Activated CD4-positive, alpha-beta T cell treated with anti-CD3 and anti-CD28 coated beads, Interleukin-2, amount 50 U/mL, for 24 hours (primary cell): ENCODE data around the gene SYT2.
"Not testable (repeated sequence)": the region's sequence is repeated elsewhere in the genome, so short reads cannot be mapped to it uniquely, and the experiment has no call there.

ENCODE experiments used
- DNase-seq, 2 donors: peaks; one replicate each; pipeline ENCODE4 v3.0.0-alpha.2; 2020; ENCODE audit warnings: low read depth in 1 of 2, low spot score in 1 of 2

The SYT2 gene

DNA sequence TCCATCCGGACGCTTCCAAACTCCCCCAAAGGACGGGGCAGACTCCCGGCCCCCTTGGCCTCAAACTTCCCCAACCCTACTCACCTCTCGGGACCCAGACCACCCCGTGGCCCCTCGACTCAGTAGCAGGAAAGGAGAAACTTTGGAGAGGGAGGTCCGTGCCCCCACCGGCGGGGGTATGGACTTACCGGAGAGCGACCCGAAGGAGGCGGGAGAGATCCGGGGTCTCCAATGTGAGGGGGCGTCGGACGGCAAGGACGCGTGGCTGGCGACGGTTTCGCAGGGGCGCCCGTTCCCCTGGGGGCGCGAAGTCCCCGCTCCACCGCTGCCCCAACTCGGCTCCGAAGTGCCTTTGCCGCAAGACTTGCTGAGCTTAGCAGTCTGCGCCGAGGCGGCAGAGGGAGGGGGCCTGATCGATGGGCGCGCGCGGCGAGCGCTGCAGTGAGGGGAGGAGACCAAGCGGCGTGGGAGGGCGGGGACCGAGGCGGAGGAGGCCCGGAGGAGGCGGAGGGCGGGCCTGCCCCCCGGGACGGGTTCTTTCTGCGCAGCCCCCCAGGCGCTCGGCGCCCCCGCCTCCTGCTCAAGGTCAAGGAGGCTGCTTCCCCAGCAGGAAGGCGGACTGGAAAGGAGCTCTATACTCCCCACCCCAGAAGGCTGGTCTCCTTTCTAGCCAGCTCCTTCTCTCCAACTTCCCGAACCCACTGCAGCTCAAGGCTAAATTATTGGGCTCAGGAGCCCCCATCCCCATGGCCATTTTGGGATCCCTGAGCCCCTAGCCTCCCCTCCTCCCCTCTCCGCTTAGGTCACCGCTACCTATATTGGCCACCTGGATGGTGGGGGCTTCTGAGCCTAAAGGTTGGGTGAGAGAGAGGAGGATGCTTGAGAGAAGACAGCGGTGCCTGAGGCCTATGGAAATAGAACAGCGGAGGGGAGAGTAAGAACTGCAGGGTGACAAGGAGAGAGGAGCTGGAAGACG, at the start of gene SYT2:
Gene SYT2 (minus strand): TSS at position 385 of the 976 bp plus-strand sequence. CDS start 104,682 bp downstream, outside the sequence.
- DNase-seq: no peak

DNA sequence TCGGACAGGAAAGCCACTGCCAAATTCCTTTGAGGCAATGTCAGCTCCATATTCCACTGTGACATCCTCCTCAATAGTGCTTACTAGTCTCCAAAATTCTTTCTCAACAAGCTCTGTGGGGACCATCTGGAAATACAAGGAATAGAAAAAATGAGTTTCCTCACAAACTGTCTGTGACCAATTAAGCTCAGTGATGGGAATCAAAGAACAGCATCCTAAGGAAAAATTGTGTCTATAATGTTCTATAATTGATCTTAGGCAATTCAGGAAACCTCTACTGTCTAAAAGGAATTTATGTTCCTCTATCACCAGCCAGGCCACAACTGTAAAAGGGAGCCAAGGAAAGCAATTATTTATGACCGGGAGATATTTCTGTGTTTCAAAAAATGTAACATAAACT, 46.1 kb upstream of the SYT2 start:
- DNase-seq: no peak

DNA sequence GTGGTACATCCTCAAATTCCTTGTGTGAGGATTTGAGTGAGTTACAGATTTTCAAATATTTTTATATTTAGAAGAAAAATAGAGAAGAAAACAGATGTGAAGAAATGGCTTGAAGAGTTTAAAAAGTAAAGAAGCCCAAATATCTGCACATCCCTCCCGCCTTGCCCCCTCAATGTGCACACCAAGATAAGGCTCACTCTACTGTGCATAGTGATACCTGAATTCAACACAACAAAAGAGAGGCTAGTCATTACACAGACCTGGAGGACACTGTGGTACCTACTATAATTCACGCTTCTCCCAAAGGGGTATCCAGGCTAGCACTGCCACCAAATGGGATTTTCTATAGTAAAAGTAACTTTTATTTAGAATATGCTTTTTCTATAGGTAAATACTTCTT, 44.0 kb upstream of the SYT2 start:
- no peak for DNase-seq

DNA sequence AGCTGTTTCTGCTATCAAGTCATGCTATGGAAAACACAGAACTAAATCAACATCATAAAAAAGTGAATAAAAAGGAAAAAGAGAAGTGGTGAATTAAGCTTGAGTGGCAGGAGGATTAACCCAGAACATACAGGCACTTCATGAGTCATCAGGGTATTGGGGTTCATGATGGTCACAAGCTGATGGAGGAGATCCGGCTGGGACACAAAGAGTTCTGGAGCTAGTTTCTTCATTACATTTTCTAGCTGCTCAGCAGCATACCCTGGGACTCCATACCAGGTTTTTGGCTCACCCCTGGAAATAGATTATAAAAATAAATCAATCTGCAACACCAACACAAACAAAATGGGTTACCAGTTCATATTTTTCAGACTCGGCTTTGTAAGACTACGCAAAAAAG, 42.5 kb upstream of the SYT2 start:
- DNase-seq: no peak

DNA sequence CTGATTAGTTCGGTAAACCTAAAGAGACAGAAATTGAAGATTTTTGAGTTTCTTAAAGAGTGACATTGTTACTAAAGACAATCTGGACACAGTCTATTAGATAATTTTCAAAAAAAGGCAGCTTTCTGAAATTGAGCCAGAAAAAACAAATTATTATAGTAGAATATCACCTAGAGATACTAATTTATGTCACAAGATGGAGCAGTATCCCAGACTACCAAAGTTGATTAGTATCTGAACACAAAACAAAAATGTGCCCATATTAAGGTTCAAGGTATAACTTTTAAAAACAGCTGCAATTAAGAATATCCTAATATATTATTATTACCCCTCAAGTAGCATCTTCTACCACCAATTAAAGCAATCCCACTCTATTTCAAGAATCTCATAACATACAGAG, 40.5 kb upstream of the SYT2 start:
- DNase-seq: no peak

DNA sequence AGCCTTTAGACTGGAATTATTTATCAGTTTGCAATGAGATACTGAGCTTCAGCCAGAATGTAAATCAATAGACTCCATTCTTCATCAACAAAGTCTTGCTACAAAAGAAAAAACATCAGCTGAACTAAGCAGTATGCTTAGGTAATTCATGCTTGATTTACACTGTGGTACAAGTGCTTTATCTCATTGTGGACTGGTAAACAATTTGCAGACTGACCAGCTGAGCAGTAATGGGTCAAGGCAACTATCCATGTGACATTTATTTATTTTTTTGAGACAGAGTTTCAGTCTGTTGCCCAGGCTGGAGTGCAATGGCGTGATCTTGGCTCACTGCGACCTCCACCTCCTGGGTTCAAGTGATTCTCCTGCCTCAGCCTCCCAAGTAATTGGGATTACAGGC, 39.8 kb upstream of the SYT2 start:
- DNase-seq: no peak

DNA sequence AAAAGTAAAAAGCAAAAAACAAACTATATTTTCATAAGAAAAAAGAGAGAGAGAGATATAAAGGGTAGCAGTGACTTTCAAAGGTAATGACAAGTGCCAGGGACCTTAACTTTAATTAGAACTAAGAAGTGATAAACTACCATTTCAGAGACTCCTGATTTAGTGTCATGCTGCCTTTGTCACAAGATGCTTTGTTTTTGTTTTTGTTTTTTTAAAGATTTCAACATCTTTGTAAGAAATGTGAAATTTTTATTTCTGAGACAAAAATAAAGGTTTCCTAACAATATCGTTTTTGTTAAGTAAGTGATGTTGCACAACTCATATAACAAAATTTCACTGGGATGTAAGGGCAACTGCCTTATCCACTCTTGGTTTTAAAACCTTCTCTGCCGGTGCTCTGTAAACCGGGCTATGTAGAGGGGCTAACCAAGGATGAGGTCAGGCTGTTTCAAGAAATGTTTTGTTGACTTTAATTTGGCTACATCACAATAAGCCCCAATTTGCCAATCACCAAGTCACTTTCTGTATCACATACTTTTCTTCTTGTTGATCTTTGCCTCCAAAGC, 35.2 kb upstream of the SYT2 start:
- DNase-seq: no peak

DNA sequence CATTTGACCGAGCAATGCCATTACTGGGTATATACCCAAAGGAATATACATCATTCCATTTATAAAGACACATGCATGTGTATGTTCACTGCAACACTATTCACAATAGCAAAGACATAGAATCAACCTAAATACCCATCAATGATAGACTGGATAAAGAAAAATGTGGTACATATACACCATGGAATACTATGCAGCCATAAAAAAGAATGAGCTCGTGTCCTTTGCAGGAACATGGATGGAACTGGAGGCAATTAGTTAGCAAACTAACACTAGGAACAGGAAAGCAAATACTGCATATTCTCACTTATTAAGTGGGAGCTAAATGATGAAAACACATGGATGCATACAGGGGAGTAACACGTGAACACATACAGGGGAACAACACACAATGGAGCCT, 34.5 kb upstream of the SYT2 start:
- DNase-seq: not testable (repeated sequence)

DNA sequence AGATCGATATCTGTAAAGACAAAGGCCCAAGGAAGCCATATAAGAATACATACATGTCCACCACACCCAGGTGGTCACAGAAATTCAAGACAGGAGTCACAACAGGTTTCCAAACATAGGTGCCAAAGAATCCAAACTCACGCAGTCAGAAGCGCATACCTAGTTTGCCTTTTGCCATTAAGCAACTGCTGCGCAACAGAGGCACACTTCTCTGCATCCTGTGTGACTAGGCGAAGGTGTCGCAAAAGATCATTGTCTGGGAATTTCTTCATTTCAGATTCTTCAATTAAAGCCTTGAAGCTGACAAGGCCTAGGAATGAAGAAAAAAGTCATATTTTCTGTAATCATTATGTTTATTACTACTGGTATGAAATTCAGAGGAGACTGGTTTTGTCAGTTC, 32.2 kb upstream of the SYT2 start:
- no peak for DNase-seq

DNA sequence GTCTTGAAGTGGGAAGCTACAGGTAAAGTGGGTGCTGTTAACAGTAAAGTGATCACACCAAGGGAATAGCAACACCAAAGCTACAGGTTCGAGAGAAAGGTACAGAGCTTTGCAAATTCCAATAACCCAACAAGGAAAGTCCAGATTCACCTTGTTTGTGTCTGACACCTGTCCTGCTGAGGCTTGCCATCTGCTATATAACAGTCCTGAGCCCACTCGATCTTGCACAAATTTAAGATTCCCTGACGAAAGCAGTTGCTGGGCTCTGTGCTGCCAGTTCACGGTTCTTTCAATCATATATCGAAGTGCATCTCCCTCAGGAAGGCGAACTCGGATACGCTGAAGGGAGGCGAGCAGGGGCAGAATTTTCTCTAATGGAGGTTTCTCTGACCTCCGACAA, 23.0 kb upstream of the SYT2 start:
- no peak for DNase-seq

DNA sequence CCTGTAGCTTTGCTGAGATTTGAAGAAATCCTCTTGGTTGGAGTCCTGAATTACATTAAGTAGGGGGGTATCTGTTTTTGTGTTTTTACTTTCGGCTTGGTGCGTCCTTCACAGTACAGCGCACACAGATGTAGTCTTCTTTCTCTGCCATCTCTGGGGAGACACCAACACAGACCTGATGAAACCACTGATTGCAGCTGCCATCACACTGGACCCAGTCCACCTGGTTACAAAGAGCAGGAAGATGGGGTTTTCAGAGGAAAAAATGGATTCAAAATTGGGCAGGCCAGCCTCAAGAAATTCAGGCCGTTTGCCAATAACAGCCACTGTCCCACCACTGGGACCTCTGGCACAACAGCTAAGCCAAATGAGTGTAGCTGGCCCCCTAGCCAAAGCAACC, 18.7 kb upstream of the SYT2 start:
- DNase-seq: no peak

DNA sequence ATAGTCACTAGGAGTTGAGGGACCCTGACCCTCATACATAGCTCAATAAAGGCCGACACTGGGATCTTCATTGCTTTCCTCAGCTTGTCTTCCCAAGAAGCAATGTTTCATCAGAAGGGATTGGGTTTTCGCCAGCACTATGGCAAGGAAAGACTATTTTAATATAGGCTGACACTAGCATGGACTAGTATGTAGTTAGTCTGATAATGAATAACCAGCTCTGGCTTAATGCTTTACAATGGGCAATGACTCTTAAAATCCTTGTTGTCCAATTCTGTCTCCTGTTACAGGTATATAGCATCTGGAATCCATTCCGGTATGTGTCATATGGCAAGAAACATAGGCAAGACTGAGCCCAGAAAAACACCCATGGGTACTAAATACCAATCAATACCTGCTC, 15.3 kb upstream of the SYT2 start:
- no peak for DNase-seq

DNA sequence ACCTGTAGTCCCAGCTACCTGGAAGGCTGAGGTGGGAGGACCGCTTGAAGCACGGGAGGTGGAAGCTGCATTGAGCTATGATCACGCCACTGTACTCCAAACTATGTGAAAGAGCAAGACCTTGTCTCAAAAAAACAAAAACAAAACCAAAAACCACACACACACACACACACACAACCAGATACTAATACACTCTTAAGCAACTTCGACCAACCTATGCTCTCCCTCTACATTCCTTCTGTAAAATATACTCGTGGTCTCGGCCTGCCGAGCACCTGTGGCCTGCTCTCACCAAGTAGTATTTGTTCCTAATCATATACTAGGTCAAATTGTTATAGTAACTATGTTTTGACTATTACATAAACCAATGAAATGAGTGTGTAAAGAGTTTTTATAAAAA, 13.5 kb upstream of the SYT2 start:
- no peak for DNase-seq

DNA sequence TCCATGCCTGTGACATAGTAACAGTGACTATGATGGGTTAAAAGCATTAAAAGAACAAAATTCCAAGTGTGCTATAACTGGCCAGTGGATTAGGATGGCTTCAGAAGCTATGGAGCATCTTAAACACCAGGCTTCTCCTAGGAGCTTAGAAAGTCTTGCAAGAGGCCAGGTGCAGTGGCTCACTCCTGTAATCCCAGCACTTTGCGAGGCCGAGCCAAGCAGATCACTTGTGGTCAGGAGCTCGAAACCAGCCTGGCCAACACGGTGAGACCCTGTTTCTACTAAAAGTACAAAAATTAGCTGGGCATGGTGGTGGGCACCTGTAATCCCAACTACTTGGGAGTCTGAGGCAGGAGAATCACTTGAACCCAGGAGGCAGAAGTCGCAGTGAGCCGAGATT, 12.8 kb upstream of the SYT2 start:
- not testable (repeated sequence) for DNase-seq

DNA sequence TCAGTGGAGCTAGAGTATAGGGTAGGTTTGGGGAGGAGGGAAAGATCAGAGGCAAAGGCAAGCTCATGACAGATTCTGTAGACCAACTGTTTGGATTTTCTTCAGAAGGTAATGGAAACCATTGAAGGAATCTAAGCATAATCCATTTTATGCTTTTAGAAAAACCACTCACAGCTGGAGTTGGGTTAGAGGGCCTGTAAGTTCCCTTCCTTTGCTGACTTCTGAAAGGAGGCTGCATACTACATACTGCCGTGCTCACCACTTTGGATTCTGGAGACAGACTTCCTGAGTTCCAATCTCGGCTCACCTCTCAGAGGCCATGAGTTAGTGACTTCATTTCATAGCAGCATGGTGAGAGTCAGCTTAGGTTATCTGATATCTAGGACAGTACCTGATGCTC, 6.4 kb upstream of the SYT2 start:
- DNase-seq: no peak

DNA sequence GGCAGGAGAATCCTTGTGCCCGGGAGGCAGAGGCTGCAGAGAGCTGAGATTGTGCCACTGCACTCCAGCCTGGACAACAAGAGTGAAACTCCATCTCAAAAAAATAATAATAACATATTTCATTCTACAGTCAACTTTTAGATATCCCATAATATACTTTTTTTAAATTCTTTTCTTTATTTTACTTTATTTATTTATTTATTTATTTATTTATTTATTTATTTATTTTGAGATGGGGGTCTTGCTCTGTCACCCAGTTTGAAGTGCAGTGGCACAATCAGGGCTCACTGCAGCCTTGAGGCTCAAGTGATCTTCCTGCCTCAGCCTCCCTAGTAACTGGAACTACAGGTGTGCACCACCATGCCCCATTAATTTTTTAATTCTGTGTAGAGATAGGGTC, 3.9 kb upstream of the SYT2 start:
- not testable (repeated sequence) for DNase-seq

DNA sequence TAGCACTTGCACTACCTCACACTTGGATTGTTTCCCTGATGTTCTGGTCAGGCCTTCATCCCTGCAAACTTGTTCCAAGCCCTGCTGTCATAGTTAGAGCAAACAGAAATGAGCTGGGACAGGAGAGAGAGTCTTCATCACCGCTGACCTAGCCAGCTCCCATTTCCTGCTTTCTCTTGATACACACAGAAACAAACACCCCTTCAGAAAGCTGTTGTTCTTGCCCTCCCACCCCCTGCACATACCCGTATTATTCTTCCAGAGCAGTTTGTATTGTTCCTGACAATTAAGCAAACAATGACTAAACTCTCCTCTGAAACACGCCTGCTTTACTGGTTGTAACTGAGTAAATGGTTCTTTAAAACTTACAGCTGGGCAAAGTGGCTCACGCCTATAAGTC, 2.9 kb upstream of the SYT2 start:
- no peak for DNase-seq

DNA sequence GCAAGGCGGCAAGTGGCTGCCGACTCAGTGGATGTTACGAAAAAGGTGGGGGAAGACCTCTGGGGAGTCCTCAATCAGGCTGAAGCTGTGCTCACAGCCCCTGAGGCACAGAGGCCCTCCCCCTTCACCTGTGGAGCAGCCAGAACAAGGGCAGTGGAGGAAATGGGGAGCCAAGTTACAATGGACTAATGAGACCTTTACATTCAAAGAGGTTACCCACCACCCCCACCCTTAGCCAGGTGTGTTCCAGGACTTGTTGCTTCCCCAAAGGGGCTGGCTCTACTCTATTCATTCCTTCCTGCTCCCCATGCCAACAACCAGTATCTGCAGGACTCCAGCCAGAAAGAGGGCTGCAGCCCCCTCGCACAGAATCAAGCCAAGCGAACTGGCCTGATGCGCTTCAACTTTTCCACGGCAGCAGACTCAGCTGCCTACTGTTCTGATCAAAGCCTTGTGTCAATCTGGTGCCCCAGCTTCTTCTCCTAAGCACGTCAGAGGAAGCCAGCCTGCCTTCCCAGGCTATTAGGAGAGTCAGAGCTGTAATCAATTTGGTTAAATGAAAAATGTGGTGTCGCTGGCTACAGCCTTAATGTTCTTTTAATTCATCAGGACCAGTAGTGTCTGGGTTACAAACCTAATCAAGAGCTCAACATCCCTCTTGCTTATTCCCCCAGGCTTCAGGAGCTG, 1.8 kb upstream of the SYT2 start:
- no peak for DNase-seq

DNA sequence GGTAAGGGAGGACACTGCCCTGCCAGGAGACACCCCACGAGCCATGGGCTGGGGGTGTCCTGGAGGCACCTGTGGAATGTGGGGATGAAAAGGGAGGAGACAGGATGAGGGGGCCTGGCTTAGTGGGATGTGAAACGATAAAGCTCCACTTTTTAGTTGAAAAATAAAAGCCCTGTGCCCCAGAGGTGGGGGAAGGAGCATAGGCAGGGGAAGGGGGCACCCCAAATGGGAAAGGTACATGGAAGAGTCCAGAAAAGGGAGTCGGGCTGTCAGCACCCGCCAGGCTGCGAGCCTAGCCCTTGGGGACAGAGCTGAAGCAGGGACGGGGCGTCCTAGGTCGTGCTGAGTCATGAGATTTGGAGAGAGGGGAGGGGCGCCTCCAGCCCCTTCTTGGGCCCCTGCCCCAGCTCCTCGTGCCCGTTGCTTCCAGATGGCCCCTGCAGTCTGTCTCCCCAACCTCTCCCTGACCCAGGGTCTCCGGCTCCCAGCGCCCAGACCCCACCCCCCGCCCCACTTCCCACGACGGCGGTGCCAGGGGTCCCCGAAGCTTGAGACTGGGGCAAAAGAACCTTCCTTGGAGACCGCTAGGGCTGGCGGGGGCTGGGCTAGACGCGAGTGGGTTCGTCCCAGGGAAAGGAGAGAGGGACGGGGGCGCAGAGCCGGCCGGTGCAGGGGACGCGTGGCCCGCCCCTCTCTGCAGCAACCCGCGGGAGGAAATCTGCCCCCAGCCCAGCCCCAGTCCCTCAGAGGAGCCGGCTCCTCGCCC, 795 bp downstream of the SYT2 start:
- no peak for DNase-seq

DNA sequence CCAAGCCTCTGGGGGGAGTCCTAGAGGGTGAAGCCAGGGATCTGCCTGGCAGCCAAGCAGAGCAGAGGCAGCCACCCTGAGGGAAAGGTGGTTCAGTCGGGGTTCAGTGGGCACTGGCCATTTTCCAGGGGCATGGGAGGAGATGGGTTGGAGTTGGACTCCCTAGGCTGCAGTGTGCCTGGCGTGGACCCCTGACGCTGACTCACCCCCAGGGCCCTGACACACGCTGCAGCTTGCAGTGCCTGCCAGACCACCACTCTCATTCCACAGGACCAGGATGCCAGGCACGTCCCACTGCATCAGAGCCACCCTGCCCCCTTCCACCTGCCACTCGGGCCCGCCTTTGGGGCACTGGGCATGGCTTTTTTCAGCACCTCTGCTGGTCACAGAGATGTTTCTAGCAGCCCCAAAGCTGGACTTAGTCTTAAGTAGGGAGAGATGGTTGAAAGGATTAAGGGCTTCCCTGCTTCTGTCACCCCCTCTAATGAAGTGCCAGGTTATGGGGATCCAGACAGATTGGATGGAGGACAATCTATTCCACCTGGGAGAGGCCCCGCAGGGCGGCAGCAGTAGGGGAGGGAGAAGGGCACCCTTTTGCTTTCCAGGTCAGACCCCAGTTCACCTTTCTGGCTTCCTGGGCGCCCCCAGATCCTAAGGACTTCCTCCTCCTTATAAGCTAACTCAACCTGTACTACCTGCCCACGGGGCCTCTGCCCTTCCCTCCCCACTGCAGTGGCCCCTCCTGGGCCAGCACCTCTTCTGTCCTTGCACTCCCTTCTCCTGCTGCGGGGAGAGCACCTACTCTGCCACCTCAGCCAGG, 1.6 kb downstream of the SYT2 start:
- DNase-seq: no peak

DNA sequence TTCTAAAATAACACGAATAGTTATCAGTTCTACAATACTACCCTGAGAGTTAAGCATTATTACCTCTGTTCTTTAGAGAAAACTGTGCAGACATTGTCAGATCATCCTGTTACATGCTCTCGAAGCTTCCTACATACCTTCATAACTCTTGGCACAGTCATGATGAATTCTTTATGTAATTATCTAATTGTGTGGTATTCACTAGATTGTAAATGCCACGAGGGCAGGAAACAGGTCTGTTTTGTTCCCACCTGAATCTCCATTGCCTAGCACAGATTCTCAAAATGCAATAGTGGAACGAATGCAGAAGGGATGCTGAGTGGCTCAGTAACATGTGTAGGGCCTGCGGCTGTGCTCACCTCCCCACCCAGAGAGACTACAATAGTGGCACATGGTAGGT, 3.4 kb downstream of the SYT2 start:
- DNase-seq: no peak
